WTC11 (cell line): ENCODE data around the gene ATRIP. TPM values are rescaled to one million over a fixed set of nuclear protein-coding genes. Genes with fewer than 3 reads are reported as not detected.

Experiments
- ATAC-seq: fragments of 200-7000 bp; cut with Tn5 transposase; 2 replicates; pipeline ENCODE4 v1.10.0; 2021; ENCODE audit warnings: mild to moderate bottlenecking, moderate library complexity
- CTCF ChIA-PET: fragments of 300-600 bp; sonication (Branson Sonifier 250); formaldehyde crosslinking; loops from one replicate; lab custom pipeline; 2021; ENCODE audit warnings: antibody characterized with exemption; lab: Charles Lee
- POLR2A ChIA-PET: fragments of 350-600 bp; sonication (Branson Sonifier 250); formaldehyde crosslinking; loops from one replicate; lab custom pipeline; 2021; ENCODE audit warnings: antibody characterized with exemption; lab: Charles Lee
- DNase-seq: peaks from one replicate; pipeline ENCODE4 v3.0.0; 2021; ENCODE audit warnings: low spot score
- H3K27ac Mint-ChIP-seq: 2 replicates; pipeline ENCODE4 v1.8.0; 2021; ENCODE audit warnings: mixed read lengths
- H3K27me3 Mint-ChIP-seq: 2 replicates; pipeline ENCODE4 v1.8.0; 2021; ENCODE audit warnings: low read depth, mild to moderate bottlenecking, moderate library complexity, mixed read lengths
- H3K36me3 Mint-ChIP-seq: 2 replicates; pipeline ENCODE4 v1.8.0; 2021; ENCODE audit warnings: mixed read lengths
- H3K4me1 Mint-ChIP-seq: 2 replicates; pipeline ENCODE4 v1.8.0; 2022; ENCODE audit warnings: mixed read lengths
- H3K4me3 Mint-ChIP-seq: 2 replicates; pipeline ENCODE4 v1.8.0; 2021; ENCODE audit warnings: mild to moderate bottlenecking, moderate library complexity, mixed read lengths
- H3K9me3 Mint-ChIP-seq: 2 replicates; pipeline ENCODE4 v1.8.0; 2021; ENCODE audit warnings: mixed read lengths
- ELF4 ChIP-seq: sonication (generic); formaldehyde crosslinking; IDR thresholded peaks from 2 replicates; pipeline ENCODE4 v1.8.1; 2022; ENCODE audit warnings: low read depth, mild to moderate bottlenecking, moderate library complexity, missing genetic modification reagents
- ESRRA ChIP-seq: sonication (generic); formaldehyde crosslinking; IDR thresholded peaks from 2 replicates; pipeline ENCODE4 v1.8.1; 2022; ENCODE audit warnings: mild to moderate bottlenecking, missing genetic modification reagents, borderline replicate concordance
- ETV6 ChIP-seq: sonication (generic); formaldehyde crosslinking; IDR thresholded peaks from 2 replicates; pipeline ENCODE4 v1.8.1; 2022; ENCODE audit warnings: mild to moderate bottlenecking, missing genetic modification reagents
- HMGA2 ChIP-seq: fragments of 250-450 bp; sonication (Bioruptor Pico); IDR thresholded peaks from 2 replicates; pipeline ENCODE4 v1.4.0; 2021; ENCODE audit warnings: mild to moderate bottlenecking, moderate library complexity
- JUN ChIP-seq: sonication (generic); formaldehyde crosslinking; IDR thresholded peaks from 2 replicates; pipeline ENCODE4 v1.8.0; 2023; ENCODE audit warnings: mild to moderate bottlenecking, missing genetic modification reagents
- KAT7 ChIP-seq: sonication (generic); formaldehyde crosslinking; IDR thresholded peaks from 2 replicates; pipeline ENCODE4 v1.8.1; 2023; ENCODE audit warnings: missing genetic modification reagents, mild to moderate bottlenecking, borderline replicate concordance
- OVOL2 ChIP-seq: fragments of 250-450 bp; sonication (Bioruptor Pico); IDR thresholded peaks from 2 replicates; pipeline ENCODE4 v1.9.0; 2021; ENCODE audit warnings: mild to moderate bottlenecking, borderline replicate concordance
- PRRX2 ChIP-seq: fragments of 250-450 bp; sonication (Bioruptor Pico); IDR thresholded peaks from 2 replicates; pipeline ENCODE4 v1.8.0; 2021; ENCODE audit warnings: mild to moderate bottlenecking
- RORB ChIP-seq: fragments of 250-450 bp; sonication (Bioruptor Pico); IDR thresholded peaks from 2 replicates; pipeline ENCODE4 v1.9.0; 2021; ENCODE audit warnings: mild to moderate bottlenecking
- SMAD3 ChIP-seq: sonication (generic); formaldehyde crosslinking; IDR thresholded peaks from 2 replicates; pipeline ENCODE4 v1.8.0; 2022; ENCODE audit warnings: missing genetic modification reagents, mild to moderate bottlenecking, borderline replicate concordance
- SP1 ChIP-seq: sonication (generic); formaldehyde crosslinking; conservative IDR thresholded peaks from 2 replicates; pipeline ENCODE4 v1.8.1; 2022; ENCODE audit warnings: missing genetic modification reagents
- ZNF232 ChIP-seq: sonication (generic); formaldehyde crosslinking; IDR thresholded peaks from 2 replicates; pipeline ENCODE4 v1.8.0; 2022; ENCODE audit warnings: mild to moderate bottlenecking, missing genetic modification reagents
- total RNA-seq: library from RNA; stranded (reverse); gene quantifications from 3 replicates; pipeline ENCODE4 v1.2.3, GENCODE V29; 2021
- TF ChIP-seq, protein P1 (sequence below): sonication (generic); formaldehyde crosslinking; conservative IDR thresholded peaks from 2 replicates; pipeline ENCODE4 v1.8.1; 2023; ENCODE audit warnings: mild to moderate bottlenecking, low read depth, missing genetic modification reagents, moderate library complexity
- TF ChIP-seq, protein P2 (sequence below): sonication (generic); formaldehyde crosslinking; IDR thresholded peaks from 2 replicates; pipeline ENCODE4 v1.8.1; 2022; ENCODE audit warnings: mild to moderate bottlenecking, missing genetic modification reagents, moderate library complexity, borderline replicate concordance
- TF ChIP-seq, protein P3 (sequence below): sonication (generic); formaldehyde crosslinking; IDR thresholded peaks from 2 replicates; pipeline ENCODE4 v1.8.1; 2023; ENCODE audit warnings: mild to moderate bottlenecking, missing genetic modification reagents, borderline replicate concordance
- TF ChIP-seq, protein P4 (sequence below): sonication (generic); formaldehyde crosslinking; IDR thresholded peaks from 2 replicates; pipeline ENCODE4 v1.8.0; 2023; ENCODE audit warnings: mild to moderate bottlenecking, missing genetic modification reagents
- TF ChIP-seq, protein P5 (sequence below): sonication (generic); formaldehyde crosslinking; conservative IDR thresholded peaks from 2 replicates; pipeline ENCODE4 v1.8.1; 2022; ENCODE audit warnings: mild to moderate bottlenecking, missing genetic modification reagents

The ATRIP gene
- total RNA-seq, 1 experiment from 2014 or later: 18.2 TPM

DNA sequence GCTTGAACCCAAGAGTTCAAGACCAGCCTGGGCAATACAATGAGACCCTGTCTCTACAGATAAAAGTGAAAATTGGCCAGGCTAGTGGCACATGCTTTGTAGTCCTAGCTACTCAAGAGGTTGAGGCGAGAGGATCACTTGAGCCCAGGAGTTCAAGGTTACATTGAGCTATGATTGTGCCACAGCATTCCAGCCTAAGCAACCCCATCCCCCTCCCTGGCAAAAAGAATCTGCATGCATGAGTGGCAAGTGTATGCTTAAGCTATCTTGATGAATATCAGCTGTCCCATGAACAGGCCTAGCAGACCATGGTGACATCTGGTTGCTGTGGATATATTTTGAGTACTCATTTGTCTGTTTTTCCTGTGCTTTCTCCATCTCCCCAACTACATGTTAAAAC, 4.7 kb downstream of the ATRIP start:
- Mint-ChIP-seq H3K4me1 (peaks cover 15% of the 10 kb centered on the region), H3K4me3 (no peak overlapping the region), H3K27me3 (no peaks in the 10 kb centered on the region), H3K36me3 (peaks cover 38% of the 10 kb centered on the region), H3K27ac (no peak overlapping the region), H3K9me3 (no peaks in the 10 kb centered on the region)
- CTCF ChIA-PET: interaction anchor here (2.4 to 5.7 kb wide), 2 partner anchors 15 to 50 kb away, joined by 9 to 33 read pairs; no protein-coding TSS in a partner anchor
- POLR2A ChIA-PET: no interaction called here
- DNase-seq: no peak
- no peak for ATAC-seq
- TF ChIP-seq, protein P1, sequence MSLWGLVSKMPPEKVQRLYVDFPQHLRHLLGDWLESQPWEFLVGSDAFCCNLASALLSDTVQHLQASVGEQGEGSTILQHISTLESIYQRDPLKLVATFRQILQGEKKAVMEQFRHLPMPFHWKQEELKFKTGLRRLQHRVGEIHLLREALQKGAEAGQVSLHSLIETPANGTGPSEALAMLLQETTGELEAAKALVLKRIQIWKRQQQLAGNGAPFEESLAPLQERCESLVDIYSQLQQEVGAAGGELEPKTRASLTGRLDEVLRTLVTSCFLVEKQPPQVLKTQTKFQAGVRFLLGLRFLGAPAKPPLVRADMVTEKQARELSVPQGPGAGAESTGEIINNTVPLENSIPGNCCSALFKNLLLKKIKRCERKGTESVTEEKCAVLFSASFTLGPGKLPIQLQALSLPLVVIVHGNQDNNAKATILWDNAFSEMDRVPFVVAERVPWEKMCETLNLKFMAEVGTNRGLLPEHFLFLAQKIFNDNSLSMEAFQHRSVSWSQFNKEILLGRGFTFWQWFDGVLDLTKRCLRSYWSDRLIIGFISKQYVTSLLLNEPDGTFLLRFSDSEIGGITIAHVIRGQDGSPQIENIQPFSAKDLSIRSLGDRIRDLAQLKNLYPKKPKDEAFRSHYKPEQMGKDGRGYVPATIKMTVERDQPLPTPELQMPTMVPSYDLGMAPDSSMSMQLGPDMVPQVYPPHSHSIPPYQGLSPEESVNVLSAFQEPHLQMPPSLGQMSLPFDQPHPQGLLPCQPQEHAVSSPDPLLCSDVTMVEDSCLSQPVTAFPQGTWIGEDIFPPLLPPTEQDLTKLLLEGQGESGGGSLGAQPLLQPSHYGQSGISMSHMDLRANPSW: no peak

DNA sequence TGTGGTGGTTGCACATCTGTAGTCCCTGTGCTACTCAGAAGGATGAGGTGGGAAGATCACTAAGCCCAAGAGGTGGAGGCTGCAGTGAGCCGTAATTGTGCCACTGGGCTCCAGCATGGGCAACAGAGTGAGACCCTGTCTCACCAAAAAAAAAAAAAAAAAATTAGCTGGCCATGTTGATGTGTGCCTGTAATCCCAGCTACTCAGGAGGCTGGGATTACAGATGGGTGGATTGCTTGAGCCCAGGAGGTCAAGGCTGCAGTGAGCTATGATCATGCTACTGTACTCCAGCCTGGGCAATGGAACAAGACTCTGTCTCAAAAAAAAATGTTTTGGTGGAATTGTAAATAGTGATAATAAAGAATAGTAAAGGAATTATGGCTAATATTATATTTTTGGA, 9.9 kb downstream of the ATRIP start:
- CTCF ChIA-PET: interaction anchor here (0.7 to 2.1 kb wide), 2 partner anchors 93 to 101 kb away, joined by 3 to 4 read pairs; no protein-coding TSS in a partner anchor

DNA sequence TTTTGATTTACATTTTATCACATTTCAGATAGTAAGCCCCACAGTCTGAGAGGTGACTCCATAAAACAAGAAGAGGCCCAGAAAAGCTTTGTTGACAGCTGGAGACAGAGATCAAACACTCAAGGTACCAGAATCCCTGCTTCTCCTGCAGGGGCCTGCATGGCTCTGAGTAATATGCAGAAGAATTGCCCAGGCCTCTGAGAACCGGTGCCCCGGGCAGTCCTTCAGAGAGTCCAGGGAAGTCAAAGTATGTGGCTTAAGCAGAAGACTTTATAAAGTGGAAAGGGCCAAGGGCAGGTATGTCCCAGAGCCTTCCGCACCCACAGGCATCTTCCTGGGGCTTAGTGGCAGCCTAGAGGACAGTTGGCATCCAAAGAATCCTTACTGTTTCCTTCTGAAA, 12.8 kb downstream of the ATRIP start:
- no peak overlapping the region for H3K4me3 Mint-ChIP-seq
- POLR2A ChIA-PET: no interaction called here
- TF ChIP-seq PRRX2 (CRISPR knock-in tag) (no peak), ETV6 (no peak)
- TF ChIP-seq, protein P2, sequence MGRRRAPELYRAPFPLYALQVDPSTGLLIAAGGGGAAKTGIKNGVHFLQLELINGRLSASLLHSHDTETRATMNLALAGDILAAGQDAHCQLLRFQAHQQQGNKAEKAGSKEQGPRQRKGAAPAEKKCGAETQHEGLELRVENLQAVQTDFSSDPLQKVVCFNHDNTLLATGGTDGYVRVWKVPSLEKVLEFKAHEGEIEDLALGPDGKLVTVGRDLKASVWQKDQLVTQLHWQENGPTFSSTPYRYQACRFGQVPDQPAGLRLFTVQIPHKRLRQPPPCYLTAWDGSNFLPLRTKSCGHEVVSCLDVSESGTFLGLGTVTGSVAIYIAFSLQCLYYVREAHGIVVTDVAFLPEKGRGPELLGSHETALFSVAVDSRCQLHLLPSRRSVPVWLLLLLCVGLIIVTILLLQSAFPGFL (CRISPR knock-in tag): no peak
- TF ChIP-seq, protein P3, sequence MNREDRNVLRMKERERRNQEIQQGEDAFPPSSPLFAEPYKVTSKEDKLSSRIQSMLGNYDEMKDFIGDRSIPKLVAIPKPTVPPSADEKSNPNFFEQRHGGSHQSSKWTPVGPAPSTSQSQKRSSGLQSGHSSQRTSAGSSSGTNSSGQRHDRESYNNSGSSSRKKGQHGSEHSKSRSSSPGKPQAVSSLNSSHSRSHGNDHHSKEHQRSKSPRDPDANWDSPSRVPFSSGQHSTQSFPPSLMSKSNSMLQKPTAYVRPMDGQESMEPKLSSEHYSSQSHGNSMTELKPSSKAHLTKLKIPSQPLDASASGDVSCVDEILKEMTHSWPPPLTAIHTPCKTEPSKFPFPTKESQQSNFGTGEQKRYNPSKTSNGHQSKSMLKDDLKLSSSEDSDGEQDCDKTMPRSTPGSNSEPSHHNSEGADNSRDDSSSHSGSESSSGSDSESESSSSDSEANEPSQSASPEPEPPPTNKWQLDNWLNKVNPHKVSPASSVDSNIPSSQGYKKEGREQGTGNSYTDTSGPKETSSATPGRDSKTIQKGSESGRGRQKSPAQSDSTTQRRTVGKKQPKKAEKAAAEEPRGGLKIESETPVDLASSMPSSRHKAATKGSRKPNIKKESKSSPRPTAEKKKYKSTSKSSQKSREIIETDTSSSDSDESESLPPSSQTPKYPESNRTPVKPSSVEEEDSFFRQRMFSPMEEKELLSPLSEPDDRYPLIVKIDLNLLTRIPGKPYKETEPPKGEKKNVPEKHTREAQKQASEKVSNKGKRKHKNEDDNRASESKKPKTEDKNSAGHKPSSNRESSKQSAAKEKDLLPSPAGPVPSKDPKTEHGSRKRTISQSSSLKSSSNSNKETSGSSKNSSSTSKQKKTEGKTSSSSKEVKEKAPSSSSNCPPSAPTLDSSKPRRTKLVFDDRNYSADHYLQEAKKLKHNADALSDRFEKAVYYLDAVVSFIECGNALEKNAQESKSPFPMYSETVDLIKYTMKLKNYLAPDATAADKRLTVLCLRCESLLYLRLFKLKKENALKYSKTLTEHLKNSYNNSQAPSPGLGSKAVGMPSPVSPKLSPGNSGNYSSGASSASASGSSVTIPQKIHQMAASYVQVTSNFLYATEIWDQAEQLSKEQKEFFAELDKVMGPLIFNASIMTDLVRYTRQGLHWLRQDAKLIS (CRISPR knock-in tag): no peak

More for the DNA sequence above, 9.9 kb downstream of the ATRIP start:
- DNase-seq: no peak
- POLR2A ChIA-PET: interaction anchor here (0.7 kb wide), 1 partner anchor 13 kb away, joined by 5 read pairs; no protein-coding TSS in a partner anchor
- no peaks in the 10 kb centered on the region for H3K27me3 Mint-ChIP-seq
- no peaks in the 10 kb centered on the region for H3K4me1 Mint-ChIP-seq
- H3K4me3 Mint-ChIP-seq: no peak overlapping the region
- no peak for ATAC-seq
- peaks cover 59% of the 10 kb centered on the region for H3K36me3 Mint-ChIP-seq
- TF ChIP-seq KAT7 (CRISPR knock-in tag) (no peak), SMAD3 (CRISPR knock-in tag) (no peak)
- H3K27ac Mint-ChIP-seq: no peak overlapping the region
- H3K9me3 Mint-ChIP-seq: no peaks in the 10 kb centered on the region

DNA sequence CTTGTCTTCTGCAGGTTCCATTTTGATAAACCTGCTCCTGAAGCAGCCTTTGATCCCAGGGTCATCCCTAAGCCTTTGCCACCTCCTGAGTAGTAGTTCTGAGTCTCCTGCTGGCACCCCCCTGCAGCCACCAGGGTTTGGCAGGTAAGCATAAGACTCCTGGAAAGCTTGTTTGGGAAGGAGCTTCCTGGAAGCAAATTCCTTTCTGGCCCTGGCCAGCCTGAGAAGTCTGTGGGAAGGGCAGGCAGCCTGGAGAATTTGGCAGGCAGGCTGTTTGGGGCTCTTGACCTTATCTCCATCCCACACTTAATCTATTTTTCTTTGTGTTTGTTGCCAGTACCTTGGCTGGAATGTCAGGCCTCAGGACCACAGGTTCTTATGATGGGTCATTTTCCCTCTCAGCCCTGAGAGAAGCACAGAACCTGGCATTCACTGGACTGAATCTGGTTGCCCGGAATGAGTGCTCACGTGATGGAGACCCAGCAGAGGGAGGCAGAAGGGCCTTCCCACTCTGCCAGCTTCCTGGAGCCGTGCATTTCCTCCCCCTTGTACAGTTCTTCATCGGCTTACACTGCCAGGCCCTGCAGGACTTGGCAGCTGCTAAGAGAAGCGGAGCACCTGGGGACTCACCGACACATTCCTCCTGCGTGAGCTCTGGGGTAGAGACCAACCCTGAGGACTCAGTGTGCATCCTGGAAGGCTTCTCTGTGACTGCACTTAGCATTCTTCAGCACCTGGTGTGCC, 13.4 kb downstream of the ATRIP start:
- peaks cover 33% of the 10 kb centered on the region for H3K36me3 Mint-ChIP-seq
- no peak overlapping the region for H3K27ac Mint-ChIP-seq
- ATAC-seq (no peak), DNase-seq (no peak)
- no peak overlapping the region for H3K4me3 Mint-ChIP-seq
- ChIA-PET CTCF (interaction anchor here (1.9 kb wide), 2 partner anchors 14 to 23 kb away, joined by 6 read pairs; no protein-coding TSS in a partner anchor), POLR2A (no interaction called here)
- H3K27me3 Mint-ChIP-seq: no peaks in the 10 kb centered on the region
- H3K4me1 Mint-ChIP-seq: no peaks in the 10 kb centered on the region; the same call in 1 of the 2 replicates
- no peaks in the 10 kb centered on the region for H3K9me3 Mint-ChIP-seq
- TF ChIP-seq, protein P4, sequence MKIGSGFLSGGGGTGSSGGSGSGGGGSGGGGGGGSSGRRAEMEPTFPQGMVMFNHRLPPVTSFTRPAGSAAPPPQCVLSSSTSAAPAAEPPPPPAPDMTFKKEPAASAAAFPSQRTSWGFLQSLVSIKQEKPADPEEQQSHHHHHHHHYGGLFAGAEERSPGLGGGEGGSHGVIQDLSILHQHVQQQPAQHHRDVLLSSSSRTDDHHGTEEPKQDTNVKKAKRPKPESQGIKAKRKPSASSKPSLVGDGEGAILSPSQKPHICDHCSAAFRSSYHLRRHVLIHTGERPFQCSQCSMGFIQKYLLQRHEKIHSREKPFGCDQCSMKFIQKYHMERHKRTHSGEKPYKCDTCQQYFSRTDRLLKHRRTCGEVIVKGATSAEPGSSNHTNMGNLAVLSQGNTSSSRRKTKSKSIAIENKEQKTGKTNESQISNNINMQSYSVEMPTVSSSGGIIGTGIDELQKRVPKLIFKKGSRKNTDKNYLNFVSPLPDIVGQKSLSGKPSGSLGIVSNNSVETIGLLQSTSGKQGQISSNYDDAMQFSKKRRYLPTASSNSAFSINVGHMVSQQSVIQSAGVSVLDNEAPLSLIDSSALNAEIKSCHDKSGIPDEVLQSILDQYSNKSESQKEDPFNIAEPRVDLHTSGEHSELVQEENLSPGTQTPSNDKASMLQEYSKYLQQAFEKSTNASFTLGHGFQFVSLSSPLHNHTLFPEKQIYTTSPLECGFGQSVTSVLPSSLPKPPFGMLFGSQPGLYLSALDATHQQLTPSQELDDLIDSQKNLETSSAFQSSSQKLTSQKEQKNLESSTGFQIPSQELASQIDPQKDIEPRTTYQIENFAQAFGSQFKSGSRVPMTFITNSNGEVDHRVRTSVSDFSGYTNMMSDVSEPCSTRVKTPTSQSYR (CRISPR knock-in tag): no peak
- TF ChIP-seq OVOL2 (CRISPR knock-in tag) (no peak), ELF4 (CRISPR knock-in tag) (no peak), ZNF232 (CRISPR knock-in tag) (no peak), JUN (CRISPR knock-in tag) (no peak), RORB (no peak), SP1 (CRISPR knock-in tag) (no peak), ESRRA (CRISPR knock-in tag) (no peak), HMGA2 (no peak)
- TF ChIP-seq, protein P5, sequence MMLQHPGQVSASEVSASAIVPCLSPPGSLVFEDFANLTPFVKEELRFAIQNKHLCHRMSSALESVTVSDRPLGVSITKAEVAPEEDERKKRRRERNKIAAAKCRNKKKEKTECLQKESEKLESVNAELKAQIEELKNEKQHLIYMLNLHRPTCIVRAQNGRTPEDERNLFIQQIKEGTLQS: no peak

More for the DNA sequence above, 12.8 kb downstream of the ATRIP start:
- H3K4me1 Mint-ChIP-seq: no peaks in the 10 kb centered on the region
- H3K36me3 Mint-ChIP-seq: peaks cover 39% of the 10 kb centered on the region
- no peak overlapping the region for H3K27ac Mint-ChIP-seq
- DNase-seq (no peak), ATAC-seq (no peak)
- no peaks in the 10 kb centered on the region for H3K27me3 Mint-ChIP-seq
- CTCF ChIA-PET: interaction anchor here (1.7 to 1.9 kb wide), 2 partner anchors 23 to 48 kb away, joined by 5 to 6 read pairs; no protein-coding TSS in a partner anchor
- no peaks in the 10 kb centered on the region for H3K9me3 Mint-ChIP-seq
